AG09309 (cell line): ENCODE measurements around the gene AGPAT3.

Source experiments
- DNase-seq: peaks from one replicate; pipeline ENCODE4 v3.0.0-alpha.2; 2010; ENCODE audit warnings: low read depth
- H3K4me3 ChIP-seq: 2 replicates; pipeline ENCODE4 v1.5.1; 2011; ENCODE audit warnings: mild to moderate bottlenecking, low read depth, low read length, moderate library complexity; ENCODE audit not compliant: control insufficient read depth
- CTCF ChIP-seq: IDR thresholded peaks from 2 replicates; pipeline ENCODE4 v1.5.1; 2011; ENCODE audit warnings: mild to moderate bottlenecking, low read depth, low read length, inconsistent platforms; ENCODE audit not compliant: insufficient read depth, control insufficient read depth; ENCODE audit errors: missing control alignments

The AGPAT3 gene

GRCh38 chr21:43985690-43986251, 120.7 kb downstream of the AGPAT3 start:
- no peak for DNase-seq
- H3K4me3 ChIP-seq, result no peak overlapping the region
- TF ChIP-seq CTCF, result no peak

- no peak for DNase-seq
- no peak for TF ChIP-seq CTCF
- H3K4me3 ChIP-seq, result no peak overlapping the region
Measured at GRCh38 chr21:43986544-43987451, 121.8 kb downstream of the AGPAT3 start.

- DNase-seq, result no peak
- no peak for TF ChIP-seq CTCF
- H3K4me3 ChIP-seq, result no peak overlapping the region
Measured at GRCh38 chr21:43987509-43987908, 122.5 kb downstream of the AGPAT3 start.

- TF ChIP-seq CTCF, result no peak
- no peak for DNase-seq
- no peak overlapping the region for H3K4me3 ChIP-seq
Measured at GRCh38 chr21:43988016-43988415, 123.0 kb downstream of the AGPAT3 start.

GRCh38 chr21:43988506-43989230, 123.6 kb downstream of the AGPAT3 start:
- no peak for DNase-seq
- no peak for TF ChIP-seq CTCF
- no peak overlapping the region for H3K4me3 ChIP-seq

GRCh38 chr21:43989401-43989800, 124.4 kb downstream of the AGPAT3 start:
- H3K4me3 ChIP-seq, result no peak overlapping the region
- no peak for DNase-seq
- TF ChIP-seq CTCF, result no peak
